Hair follicular keratinocyte (primary cell): ENCODE data around the gene DLG3. TPM values are rescaled to one million over a fixed set of nuclear protein-coding genes. Genes with fewer than 3 reads are reported as not detected.

Experiments
- total RNA-seq: library from RNA; depleted of rRNA; stranded (reverse); fragments of >200 nt; gene quantifications from 2 replicates; pipeline ENCODE4 v1.2.3, GENCODE V29; 2015

DLG3 gene
- total RNA-seq = 8.6 and 9.4 TPM in 2 replicates

GRCh38 chrX:70444326-70444945 is at the start of gene DLG3:
Gene DLG3 (plus strand): TSS chrX:70444835. CDS start chrX:70445202, 367 bp downstream.

GRCh38 chrX:70422851-70423341 is 21.7 kb upstream of the DLG3 start, which contains the start of gene GDPD2:
Gene GDPD2 (plus strand): TSS chrX:70423314. CDS start chrX:70424985, 1,671 bp downstream.

Other genes with a start within 250 kb of the DLG3 start
- not detected in 2 replicates for gene AWAT1, start 210.2 kb upstream of the DLG3 start, total RNA-seq
- gene P2RY4, start 184.6 kb upstream of the DLG3 start, total RNA-seq = not detected in 2 replicates
- not detected in 2 replicates for gene ARR3, start 176.5 kb upstream of the DLG3 start, total RNA-seq
- not detected in 2 replicates for gene RAB41, start 162.7 kb upstream of the DLG3 start, total RNA-seq
- gene PDZD11, start 154.9 kb upstream of the DLG3 start, total RNA-seq = 59.8 and 76.5 TPM in 2 replicates
- 5.2 and 12.3 TPM in 2 replicates for gene KIF4A, start 154.7 kb upstream of the DLG3 start, total RNA-seq
- 0.34 TPM in 1 of 2 replicates, not detected in the other for gene GDPD2, start 21.5 kb upstream of the DLG3 start, total RNA-seq